Right lung (tissue), 5 donors: ENCODE results near the gene ARFGEF2. TPM values are rescaled to one million over a fixed set of nuclear protein-coding genes. Genes with fewer than 3 reads are reported as not detected.
"Not testable (repeated sequence)": the region's sequence is repeated elsewhere in the genome, so short reads cannot be mapped to it uniquely, and the experiment has no call there.

ENCODE experiments used
- DNase-seq, 2 donors: peaks; one replicate each; pipeline ENCODE4 v3.0.0-alpha.2; 2013
- polyA plus RNA-seq, 5 donors: library from polyadenylated mRNA; unstranded; fragments of 120-200 nt; gene quantifications; one replicate each; pipeline versions ENCODE4 v1.2.1 to v1.2.3, GENCODE V29; 2013; ENCODE audit warnings: inconsistent platforms in 1 of 5, low replicate concordance in 1 of 5; ENCODE audit not compliant: insufficient read length in 5 of 5, insufficient read depth in 1 of 5

ARFGEF2 gene
- polyA plus RNA-seq, 5 donors: 15.1 to 24.3 (median 21.3) TPM

DNA sequence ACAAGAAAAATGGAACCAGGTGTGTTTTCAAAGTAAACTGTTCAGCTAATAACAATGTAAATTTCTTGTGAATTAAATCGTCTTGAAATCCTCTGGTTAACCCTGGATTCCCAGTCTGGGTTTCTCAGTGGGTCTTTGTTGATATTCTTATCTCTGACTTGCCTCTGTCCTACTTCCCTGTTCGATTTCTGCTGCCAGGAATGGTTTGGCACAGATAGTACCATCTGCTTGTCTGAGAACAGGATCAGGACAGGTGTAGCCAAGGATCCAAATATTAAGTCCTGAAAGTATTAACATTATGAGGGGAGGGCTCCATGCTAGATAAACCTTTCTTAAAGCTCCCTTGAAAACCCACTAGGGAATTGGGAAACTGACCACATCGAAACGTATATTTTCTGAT, 30.1 kb downstream of the ARFGEF2 start:
- DNase-seq: no peak

DNA sequence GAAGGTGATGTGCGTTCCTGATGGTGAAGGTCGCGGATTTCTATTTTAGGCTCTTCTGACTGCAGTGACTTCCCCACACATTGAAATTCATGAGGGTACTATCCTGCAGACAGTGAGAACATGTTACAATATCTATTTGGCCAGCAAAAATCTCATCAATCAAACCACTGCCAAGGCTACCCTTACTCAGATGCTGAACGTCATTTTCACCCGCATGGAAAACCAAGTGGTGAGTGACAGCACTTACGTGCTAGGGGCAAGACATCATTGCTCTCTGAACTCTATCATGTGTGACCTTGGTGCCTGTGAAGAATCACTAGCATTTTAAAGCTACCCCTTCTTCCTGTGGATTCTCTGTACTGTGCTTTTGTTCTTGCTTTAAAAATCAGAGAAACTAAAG, 31.1 kb downstream of the ARFGEF2 start:
- DNase-seq: no peak

DNA sequence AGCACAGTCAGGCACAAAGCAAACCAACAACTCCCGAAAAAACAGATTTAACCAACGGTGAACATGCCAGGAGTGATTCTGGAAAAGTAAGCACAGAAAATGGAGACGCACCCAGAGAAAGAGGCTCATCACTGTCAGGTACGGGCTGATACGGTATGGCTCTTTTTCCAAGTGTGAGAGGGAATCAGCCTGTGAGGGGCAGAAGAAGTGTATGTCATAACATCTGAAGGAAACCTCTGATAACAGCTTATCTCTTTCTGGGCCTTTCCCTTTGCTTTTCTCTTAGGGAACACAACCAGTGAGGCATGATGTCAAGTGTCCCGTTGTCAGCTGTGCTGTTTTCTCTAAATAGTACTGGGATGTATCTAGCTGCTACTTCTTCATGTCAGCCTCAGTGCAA, 32.1 kb downstream of the ARFGEF2 start:
- DNase-seq: no peak

DNA sequence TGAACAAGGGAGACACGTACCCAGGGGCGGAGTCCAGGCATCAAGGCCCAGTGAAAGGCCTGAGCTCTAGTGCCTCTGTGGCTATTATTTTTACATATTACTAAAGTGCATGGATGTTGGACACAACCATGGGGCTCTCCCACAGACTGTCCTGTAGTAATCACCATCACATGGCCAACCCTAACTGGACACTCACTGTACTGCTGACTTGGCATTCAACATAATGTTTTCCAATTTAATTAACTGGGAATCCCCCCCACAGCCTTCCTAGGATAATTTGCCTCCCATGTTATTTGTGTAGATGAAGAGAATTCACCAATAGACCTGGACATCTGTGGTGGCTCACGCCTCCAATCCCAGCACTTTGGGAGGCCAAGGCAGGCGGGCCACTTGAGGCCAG, 34.5 kb downstream of the ARFGEF2 start:
- DNase-seq: no peak

DNA sequence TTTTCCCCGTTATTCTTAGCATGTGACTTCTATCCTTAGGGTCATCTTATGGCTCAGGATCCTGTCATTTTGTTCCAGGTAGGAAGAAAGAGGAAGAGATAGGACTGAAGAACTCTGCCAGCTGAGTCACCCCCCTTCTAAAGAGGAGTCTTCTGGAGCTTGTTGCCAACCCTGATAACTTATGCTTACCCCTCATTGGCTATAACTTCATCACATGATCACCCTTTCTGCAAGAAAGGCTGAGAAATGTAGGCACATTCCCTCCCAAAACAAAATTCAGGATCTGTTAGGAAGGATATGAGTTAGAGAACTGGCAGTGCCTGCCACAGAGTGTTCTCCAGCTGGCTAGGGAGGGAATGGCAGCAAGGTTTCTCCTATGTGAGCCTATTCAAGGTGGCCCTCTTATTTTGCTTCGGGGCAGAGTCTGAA, 35.6 kb downstream of the ARFGEF2 start:
- DNase-seq: no peak

DNA sequence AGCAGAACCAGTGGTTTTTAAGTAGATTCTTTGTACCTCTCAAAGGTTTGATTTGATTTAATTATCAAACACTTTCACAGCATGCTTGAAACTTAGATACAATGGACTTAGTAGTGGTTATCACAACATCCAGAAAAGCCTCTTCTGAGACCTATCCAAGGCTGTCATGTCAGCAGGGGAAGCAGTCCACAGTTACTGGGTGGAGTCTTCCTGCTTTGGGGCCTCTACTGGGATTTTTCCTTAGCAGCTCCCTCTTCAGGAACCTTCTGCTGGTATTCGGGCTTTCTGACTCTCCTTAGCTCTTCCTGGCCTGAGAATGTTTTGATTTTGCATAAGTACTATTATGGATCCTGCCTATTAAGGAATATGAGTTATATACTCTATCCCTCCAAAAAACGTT, 36.0 kb downstream of the ARFGEF2 start:
- no peak for DNase-seq

DNA sequence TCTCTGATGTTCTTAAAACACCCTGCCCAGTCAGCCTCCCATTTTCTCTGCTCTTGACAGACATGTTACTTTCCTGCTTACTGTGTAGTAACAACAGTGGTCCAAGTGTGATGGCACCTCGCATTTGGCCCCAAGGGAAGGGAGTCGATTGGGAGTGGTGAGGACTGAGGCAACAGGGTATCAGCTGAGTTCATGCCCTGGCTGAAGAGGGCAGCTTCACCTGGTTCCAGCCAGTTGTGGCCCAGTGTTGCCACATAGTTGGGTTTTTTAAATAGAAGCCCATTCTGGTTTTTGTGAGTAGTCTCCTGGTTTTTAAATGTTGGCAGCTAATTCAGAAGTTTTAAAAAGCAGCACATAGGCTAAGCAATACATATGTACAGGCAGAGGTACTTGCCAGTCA, 37.2 kb downstream of the ARFGEF2 start:
- DNase-seq: no peak

DNA sequence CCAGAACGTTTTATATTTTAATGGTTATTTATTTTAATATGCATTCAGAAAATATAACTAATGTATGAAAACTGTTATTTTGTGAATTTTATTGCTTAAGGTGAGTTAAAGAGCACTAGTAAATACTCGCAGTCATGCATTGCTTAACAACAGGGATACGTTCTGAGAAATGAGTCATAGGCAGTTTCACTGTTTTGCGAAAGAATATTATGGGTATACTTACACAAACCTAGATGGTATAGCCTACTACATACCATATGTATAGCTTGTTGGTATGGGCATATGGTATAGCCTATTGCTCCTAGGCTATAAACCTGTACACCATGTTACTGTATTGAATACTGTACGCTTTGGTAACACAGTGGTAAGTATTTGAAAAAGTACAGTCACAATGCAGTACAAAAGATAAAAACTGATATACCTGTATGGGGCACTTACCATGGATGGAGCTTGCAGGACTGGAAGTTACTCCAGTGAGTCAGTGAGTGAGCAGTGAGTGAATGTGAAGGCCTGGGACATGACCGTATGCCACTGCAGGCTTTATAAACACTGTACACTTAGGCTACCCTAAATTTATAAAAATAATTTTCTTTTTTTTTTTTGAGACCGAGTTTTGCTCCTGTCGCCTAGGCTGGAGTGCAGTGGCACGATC, 38.5 kb downstream of the ARFGEF2 start:
- no peak for DNase-seq

DNA sequence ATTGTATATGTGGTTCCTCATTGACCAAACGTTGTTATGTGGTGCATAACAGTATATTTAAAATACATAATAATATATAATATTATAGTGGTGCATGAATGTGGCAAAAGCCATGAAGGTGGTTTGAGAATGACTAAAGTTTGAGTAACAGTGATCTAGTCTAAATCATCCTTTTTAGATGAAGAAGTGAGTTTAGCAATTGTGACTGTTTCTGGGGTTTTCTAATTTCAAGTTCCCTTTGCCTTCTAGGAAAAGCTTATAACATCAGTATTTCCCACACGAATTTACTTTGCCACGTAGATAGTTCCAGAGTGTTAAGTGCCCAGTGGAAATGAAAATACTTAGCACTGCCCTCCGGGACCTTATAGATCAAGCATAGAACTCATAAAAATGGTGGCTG, 40.9 kb downstream of the ARFGEF2 start:
- DNase-seq: no peak

DNA sequence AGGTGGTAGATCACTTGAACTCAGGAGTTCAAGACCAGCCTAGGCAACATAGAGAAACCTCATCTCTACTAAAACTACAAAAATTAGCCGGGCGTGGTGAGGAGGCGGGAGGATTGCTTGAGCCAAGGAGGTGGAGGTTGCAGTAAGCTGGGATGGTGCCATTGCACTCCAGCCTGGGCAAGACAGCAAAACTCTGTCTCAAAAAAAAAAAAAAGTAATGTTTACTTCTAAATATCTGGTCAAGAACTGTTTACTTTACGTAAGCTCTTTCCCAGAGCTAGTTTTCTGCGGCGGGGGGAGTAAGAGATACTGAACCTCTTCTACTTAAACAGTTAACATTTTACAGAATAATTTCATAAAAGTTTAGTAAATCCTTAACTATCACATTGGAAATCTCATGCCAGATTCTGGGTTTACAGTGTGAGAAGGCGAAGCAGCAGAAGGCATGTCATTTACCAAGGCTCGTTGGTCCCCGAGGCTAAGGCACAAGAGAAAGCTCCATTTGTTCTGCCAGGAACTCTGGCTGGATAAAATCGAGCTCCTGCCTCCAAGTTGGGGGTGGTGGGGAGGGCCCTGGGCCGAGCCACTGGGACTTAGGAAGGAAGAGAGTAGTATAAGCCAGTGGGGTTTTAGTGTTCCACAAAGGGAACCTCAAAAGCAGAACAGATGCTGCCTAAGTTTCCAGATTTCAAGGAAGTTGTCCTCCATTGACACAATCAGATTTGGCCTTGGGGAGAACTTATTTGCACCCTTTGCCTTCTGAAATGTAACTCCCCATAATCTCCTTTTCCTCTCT, 41.7 kb downstream of the ARFGEF2 start:
- DNase-seq: no peak

DNA sequence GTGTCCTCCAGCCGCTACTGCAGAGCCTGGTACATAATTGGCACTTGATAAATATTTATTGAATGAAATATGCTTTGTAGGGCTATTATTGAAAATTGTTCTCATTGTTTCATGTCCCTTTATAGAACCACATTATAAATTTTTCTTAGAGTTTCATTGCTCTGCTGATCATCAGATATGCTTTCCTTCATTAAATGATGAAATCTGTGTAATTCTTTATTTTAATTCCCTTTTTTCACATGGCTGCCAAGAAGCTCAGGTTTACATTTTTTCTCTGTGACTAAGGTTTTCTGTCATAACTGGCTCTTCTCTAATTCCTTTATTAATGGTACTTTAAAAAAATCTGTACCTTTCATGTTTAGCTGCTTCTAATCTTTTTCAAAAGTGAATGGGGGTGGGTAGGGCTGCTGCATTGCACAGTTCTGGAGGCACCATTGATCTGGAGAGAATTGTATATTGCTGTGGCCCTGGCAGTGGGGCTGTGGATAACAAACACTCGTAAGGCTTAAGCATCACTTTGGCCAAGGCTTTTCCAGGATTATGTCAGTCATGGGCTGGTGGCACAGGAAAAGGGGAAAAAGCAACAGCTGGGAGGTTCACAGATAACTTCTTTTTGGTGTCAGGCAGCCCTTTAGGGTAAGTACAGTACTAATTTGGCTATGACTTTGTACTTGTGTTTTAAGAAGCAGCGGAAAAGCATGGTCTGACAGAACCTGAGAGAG, 43.8 kb downstream of the ARFGEF2 start:
- no peak for DNase-seq

DNA sequence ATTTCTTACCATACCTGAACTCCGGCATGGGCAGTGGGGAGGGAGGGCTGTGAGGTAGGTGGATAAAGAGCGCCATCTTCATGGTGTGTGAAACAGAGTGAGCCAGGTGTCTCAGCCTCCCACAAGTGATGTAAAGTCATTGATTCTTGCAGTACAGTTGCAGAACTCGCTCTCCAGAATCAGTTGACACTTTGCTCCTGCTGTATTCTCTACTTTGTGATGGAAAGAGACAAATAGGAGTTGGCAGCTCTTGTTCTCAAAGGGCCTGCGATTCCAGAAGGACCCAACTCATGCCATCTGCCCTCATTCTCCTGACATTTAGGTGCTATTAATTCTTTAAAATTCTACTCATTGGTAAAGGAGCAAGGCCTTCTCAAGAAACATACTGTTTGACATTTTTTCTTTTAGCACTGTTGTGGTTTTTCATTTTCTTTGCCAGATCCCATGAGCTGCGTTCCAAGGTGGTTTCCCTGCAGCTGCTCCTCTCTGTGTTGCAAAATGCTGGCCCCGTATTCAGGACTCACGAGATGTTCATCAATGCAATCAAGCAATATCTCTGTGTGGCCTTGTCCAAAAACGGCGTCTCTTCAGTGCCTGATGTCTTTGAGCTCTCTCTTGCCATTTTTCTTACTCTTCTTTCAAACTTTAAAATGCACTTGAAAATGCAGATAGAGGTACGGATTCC, 49.3 kb downstream of the ARFGEF2 start:
- DNase-seq: no peak

DNA sequence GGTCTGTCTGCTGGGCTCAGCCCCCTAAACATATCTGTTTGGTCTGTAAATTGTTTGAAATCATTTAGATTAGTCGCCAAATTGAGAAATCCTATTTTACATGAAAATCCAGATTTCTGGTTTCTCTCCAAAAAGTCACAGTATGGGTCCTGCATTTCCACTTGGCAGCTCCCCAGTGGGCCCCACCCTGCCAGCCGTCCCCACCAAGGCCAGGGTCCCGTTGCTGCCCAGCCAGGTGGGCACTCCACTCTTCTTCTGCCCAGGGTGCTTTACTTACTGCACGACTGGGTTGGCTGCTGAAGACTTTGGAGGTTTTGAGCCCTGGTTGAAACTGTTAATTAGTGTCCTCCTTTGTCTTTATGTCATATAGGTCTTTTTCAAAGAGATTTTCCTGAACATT, 50.4 kb downstream of the ARFGEF2 start:
- no peak for DNase-seq

DNA sequence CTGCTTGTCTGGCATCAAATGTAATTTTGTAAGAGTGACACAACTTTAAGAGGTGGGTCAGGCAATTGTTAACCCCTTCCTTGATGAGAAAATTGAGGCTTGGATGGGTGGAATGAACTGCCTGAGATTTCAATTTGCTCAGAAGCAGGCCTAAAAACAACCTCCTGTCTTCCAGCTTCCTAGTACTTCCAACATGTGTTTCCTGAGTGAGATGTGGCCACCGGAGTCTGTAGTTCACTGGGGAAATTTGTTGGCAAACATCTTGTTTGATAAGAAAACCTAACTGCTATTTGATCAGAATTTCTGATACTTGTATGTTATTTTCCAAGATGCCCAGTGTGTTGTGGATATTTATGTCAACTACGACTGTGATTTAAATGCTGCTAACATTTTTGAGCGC, 51.3 kb downstream of the ARFGEF2 start:
- DNase-seq: no peak

DNA sequence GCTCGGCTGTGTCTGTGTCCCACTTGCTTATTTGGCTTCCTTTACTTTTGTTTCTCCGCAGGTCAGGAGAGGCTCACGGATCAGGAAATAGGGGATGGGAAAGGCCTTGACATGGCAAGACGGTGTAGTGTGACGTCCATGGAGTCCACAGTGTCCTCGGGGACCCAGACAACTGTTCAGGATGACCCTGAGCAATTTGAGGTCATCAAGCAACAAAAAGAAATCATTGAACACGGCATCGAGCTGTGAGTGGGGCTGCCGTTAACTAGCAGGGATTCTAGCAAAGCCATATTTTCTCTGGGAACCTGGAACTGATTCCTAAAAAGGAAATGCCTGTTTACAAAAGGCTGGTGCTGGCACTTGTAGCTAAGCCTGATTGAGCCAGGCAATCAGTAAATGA, 54.4 kb downstream of the ARFGEF2 start:
- DNase-seq: no peak

DNA sequence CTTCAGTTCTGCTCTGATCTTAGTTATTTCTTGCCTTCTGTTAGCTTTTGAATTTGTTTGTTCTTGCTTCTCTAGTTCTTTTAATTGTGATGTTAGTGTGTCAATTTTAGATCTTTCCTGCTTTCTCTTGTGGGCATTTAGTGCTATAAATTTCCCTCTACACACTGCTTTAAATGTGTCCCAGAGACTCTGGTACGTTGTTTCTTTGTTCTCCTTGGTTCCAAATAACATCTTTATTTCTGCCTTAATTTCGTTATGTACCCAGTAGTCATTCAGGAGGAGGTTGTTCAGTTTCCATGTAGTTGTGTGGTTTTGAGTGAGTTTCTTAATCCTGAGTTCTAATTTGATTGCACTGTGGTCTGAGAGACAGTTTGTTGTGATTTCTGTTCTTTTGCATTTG, 58.5 kb downstream of the ARFGEF2 start:
- DNase-seq: not testable (repeated sequence)

DNA sequence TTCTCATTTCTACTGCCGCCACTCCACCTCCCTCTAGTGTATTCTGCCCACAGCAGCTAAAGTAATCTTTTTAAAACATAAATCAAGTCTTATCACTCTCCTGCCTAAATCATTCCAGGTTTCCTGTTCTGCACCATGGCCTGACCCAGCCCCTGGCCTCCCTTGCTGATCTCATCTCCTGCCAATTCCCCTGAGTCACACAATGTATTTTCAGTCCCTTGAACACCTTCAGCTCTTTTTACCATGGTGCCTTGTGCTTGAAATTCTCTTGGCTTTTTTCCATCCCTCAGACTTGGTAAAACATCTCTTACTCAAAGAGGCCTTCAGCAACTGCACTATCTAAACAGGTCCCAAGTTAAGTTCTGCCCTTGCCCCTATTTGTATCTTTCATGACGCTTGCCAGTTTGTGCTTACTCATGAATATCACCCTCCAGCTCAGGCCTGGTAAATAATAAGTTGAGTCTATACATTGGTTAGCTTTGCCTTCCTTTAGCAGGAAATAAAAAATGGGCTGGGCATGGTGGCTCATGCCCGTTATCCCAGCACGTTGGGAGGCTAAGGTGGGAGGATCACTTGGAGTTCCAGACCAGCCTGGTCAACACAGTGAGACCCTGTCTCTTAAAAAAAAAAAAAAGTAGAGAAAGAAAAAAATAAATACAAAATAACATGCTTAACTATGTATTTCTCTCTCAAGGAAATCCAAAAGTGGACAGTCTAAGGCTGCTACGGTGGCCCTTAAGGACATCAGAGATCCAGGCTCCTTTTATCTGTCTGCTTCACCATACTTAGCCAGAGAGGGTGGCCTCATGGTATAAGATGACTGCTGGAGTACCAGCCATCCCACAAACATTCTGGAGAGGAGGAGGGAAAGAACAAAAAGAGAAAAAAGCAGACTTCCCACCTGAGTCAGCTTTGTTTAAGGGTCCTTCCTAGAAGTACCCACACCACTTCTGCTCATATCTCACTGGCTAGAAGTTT, 62.2 kb downstream of the ARFGEF2 start:
- DNase-seq: no peak

DNA sequence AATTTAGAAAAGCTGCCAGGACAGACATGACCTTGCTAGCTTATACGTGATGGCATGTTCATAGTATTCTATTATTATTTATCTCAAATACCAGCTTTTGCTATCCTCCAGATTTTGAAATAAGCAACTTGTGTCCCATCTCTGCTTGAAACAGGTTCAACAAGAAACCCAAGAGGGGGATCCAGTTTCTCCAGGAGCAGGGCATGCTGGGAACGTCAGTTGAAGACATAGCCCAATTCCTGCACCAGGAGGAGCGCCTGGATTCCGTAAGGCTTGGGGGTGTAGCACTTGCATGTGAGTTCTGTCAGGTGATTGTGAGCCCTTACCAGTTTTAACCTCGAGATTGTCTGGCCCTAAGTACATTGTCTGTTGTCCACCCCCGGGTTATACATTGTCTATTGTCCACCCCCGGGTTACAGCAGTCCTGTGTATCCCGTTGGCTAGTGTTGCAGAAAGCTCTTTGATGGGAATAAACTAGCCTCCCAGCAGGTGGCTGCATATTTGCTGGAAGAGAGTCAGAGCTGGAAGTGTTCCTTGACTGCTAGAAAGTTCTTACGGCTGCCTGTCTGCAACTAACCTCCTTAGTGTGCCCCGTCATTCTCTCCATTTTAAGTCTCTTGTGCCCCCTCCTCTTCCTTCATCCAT, 63.2 kb downstream of the ARFGEF2 start:
- no peak for DNase-seq

DNA sequence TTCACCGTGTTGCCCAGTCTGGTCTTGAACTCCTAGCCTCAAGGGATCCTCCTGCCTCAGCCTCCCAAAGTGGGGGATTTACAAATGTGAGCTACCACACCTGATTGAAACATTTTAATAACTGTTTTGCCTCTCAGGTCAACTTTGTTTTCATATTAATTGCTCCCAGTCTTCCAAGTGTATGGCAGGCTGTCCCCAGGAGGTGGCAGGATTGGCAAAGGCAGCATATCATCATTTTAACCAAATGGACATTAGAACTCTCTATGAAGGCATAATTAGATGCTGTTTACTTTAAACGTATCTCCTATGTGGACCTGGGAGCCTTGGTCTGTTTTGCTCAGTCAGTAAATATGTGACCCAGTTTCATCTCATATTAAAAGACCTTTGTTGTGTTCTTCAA, 65.4 kb downstream of the ARFGEF2 start:
- DNase-seq: no peak

DNA sequence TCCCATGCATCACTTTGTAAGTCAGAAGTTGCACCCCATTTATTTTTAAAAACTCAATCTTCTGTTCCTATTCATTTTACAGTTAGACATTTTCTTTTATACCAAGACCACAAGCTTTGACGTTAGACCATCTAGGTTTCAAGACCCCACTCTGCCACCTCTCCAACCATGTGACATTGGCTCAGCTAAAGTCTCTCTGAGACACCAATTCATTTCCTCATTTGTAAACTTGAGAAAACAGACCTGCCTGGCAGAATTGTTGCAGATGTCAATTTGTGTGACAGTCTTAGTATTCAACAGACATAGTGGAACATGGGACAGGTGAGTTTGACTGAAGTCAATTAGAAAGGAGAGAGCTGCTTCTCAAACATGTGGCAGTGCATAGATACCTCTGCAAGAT, 69.0 kb downstream of the ARFGEF2 start:
- no peak for DNase-seq

DNA sequence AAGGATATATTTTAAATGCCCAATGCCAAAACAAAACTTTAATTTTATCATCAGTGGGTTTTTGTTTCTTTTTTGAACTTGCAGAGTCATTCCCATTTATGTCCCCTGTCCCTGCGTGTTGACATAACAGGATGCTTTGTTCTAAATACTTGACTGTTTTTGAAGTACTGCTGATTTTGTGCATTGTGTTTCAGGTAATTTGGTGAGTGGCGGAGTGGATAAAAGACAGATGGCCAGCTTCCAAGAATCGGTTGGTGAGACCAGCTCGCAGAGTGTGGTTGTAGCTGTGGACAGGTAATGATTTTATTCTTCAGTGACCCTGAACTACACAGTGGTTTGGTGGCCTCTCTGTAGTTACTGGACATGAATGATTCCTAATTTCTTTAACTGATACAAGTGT, 74.1 kb downstream of the ARFGEF2 start:
- no peak for DNase-seq
